Stimulated activated naive B cell treated with anti-CD40 and anti-IgM and Interleukin-4, amounts not matched to agents 10 μg/mL and 1 μg/mL and 100 μg/mL, for 72 hours (primary cell): Measurements from ENCODE around the gene MYO1E.

Experiments used
- ATAC-seq, 2 donors: fragments of 150-1000 bp; cut with Tn5 transposase; replicated peaks; 2 replicates each; pipeline ENCODE4 v1.10.0; 2021; ENCODE audit warnings: moderate library complexity in 1 of 2
- DNase-seq: peaks from one replicate; pipeline ENCODE4 v3.0.0; 2021
- H3K27ac Mint-ChIP-seq: one replicate; pipeline ENCODE4 v1.8.0; 2022; ENCODE audit warnings: mild to moderate bottlenecking, mixed read lengths
- H3K27me3 Mint-ChIP-seq, 2 donors: one replicate each; pipeline ENCODE4 v1.8.0; 2022; ENCODE audit warnings: mixed read lengths in 2 of 2
- H3K36me3 Mint-ChIP-seq, 2 donors: one replicate each; pipeline ENCODE4 v1.8.0; 2022; ENCODE audit warnings: mixed read lengths in 2 of 2, mild to moderate bottlenecking in 1 of 2
- H3K4me1 Mint-ChIP-seq, 2 donors: one replicate each; pipeline ENCODE4 v1.8.0; 2022; ENCODE audit warnings: mixed read lengths in 2 of 2, mild to moderate bottlenecking in 1 of 2
- H3K4me3 Mint-ChIP-seq, 2 donors: one replicate each; pipeline ENCODE4 v1.8.0; 2022; ENCODE audit warnings: mild to moderate bottlenecking in 2 of 2, mixed read lengths in 2 of 2, moderate library complexity in 1 of 2
- H3K9me3 Mint-ChIP-seq, 2 donors: one replicate each; pipeline ENCODE4 v1.8.0; 2022; ENCODE audit warnings: mixed read lengths in 2 of 2, mild to moderate bottlenecking in 1 of 2

MYO1E gene

GRCh38 chr15:59257140-59257539, 115.5 kb downstream of the MYO1E start:
- H3K4me3 Mint-ChIP-seq, result no peak overlapping the region
- DNase-seq (no peak), ATAC-seq (no peak)
- no peaks in the 10 kb centered on the region for H3K27me3 Mint-ChIP-seq
- H3K4me1 Mint-ChIP-seq, result peaks cover 27 to 56% of the 10 kb centered on the region in 2 donors
- peak overlapping the region; percentile 70 for H3K27ac Mint-ChIP-seq
- H3K36me3 Mint-ChIP-seq, result peaks cover 54 to 71% of the 10 kb centered on the region in 2 donors
- no peaks in the 10 kb centered on the region for H3K9me3 Mint-ChIP-seq

GRCh38 chr15:59256482-59256881, 116.2 kb downstream of the MYO1E start:
- ATAC-seq (no peak), DNase-seq (no peak)
- H3K4me1 Mint-ChIP-seq, result peaks cover 27 to 57% of the 10 kb centered on the region in 2 donors
- H3K4me3 Mint-ChIP-seq, result no peak overlapping the region
- H3K9me3 Mint-ChIP-seq, result no peaks in the 10 kb centered on the region
- H3K36me3 Mint-ChIP-seq, result peaks cover 53 to 65% of the 10 kb centered on the region in 2 donors
- peak overlapping the region; percentile 14 for H3K27ac Mint-ChIP-seq
- no peaks in the 10 kb centered on the region for H3K27me3 Mint-ChIP-seq

GRCh38 chr15:59255680-59256336, 116.9 kb downstream of the MYO1E start:
- H3K4me3 Mint-ChIP-seq, result peak overlapping the region in 1 of 2 donors; percentile 16
- H3K27me3 Mint-ChIP-seq, result no peaks in the 10 kb centered on the region
- H3K9me3 Mint-ChIP-seq, result no peaks in the 10 kb centered on the region
- DNase-seq, result no peak
- peak in 1 of 2 donors; percentile 14 for ATAC-seq
- H3K36me3 Mint-ChIP-seq, result peaks cover 52 to 60% of the 10 kb centered on the region in 2 donors
- no peak overlapping the region for H3K27ac Mint-ChIP-seq
- H3K4me1 Mint-ChIP-seq, result peaks cover 31 to 62% of the 10 kb centered on the region in 2 donors

- DNase-seq (no peak), ATAC-seq (no peak)
- Mint-ChIP-seq H3K4me1 (peaks cover 36 to 68% of the 10 kb centered on the region in 2 donors), H3K36me3 (peaks cover 44 to 53% of the 10 kb centered on the region in 2 donors), H3K27me3 (no peaks in the 10 kb centered on the region), H3K9me3 (no peaks in the 10 kb centered on the region), H3K4me3 (peak overlapping the region in 1 of 2 donors; percentile 19), H3K27ac (peak overlapping the region; percentile 73)
These were observed 120.5 kb downstream of the MYO1E start for GRCh38 chr15:59252137-59252536.

- Mint-ChIP-seq H3K4me1 (peaks cover 38 to 69% of the 10 kb centered on the region in 2 donors), H3K27me3 (no peaks in the 10 kb centered on the region), H3K9me3 (no peaks in the 10 kb centered on the region), H3K4me3 (peak overlapping the region; percentile 52 to 62), H3K36me3 (peaks cover 47 to 53% of the 10 kb centered on the region in 2 donors), H3K27ac (peak overlapping the region; percentile 92)
- DNase-seq (no peak), ATAC-seq (peak; percentile 56 to 73)
These were observed 121.4 kb downstream of the MYO1E start for GRCh38 chr15:59251001-59251845.

GRCh38 chr15:59250249-59250648, 122.4 kb downstream of the MYO1E start:
- Mint-ChIP-seq H3K4me1 (peaks cover 36 to 64% of the 10 kb centered on the region in 2 donors), H3K27ac (peak overlapping the region; percentile 93), H3K27me3 (no peaks in the 10 kb centered on the region), H3K9me3 (no peaks in the 10 kb centered on the region), H3K4me3 (peak overlapping the region; percentile 29 to 52), H3K36me3 (peaks cover 42 to 52% of the 10 kb centered on the region in 2 donors)
- no peak for DNase-seq
- ATAC-seq, result no peak

GRCh38 chr15:59249816-59250215, 122.9 kb downstream of the MYO1E start:
- no peaks in the 10 kb centered on the region for H3K27me3 Mint-ChIP-seq
- peak overlapping the region; percentile 25 to 29 for H3K4me3 Mint-ChIP-seq
- peak overlapping the region; percentile 93 for H3K27ac Mint-ChIP-seq
- H3K36me3 Mint-ChIP-seq, result peaks cover 42 to 54% of the 10 kb centered on the region in 2 donors
- DNase-seq, result no peak
- no peak for ATAC-seq
- H3K9me3 Mint-ChIP-seq, result no peaks in the 10 kb centered on the region
- peaks cover 39 to 66% of the 10 kb centered on the region in 2 donors for H3K4me1 Mint-ChIP-seq

GRCh38 chr15:59247364-59247763, 125.3 kb downstream of the MYO1E start:
- DNase-seq (peak; percentile 42), ATAC-seq (peak; percentile 36 to 45)
- H3K27me3 Mint-ChIP-seq, result no peaks in the 10 kb centered on the region
- peak overlapping the region; percentile 65 for H3K27ac Mint-ChIP-seq
- peak overlapping the region in 1 of 2 donors; percentile 22 for H3K4me3 Mint-ChIP-seq
- H3K9me3 Mint-ChIP-seq, result no peaks in the 10 kb centered on the region
- H3K36me3 Mint-ChIP-seq, result peaks cover 32 to 60% of the 10 kb centered on the region in 2 donors
- peaks cover 48 to 76% of the 10 kb centered on the region in 2 donors for H3K4me1 Mint-ChIP-seq

- peaks cover 41 to 70% of the 10 kb centered on the region in 2 donors for H3K36me3 Mint-ChIP-seq
- H3K27me3 Mint-ChIP-seq, result no peaks in the 10 kb centered on the region
- H3K27ac Mint-ChIP-seq, result no peak overlapping the region
- no peak overlapping the region for H3K4me3 Mint-ChIP-seq
- peaks cover 46 to 75% of the 10 kb centered on the region in 2 donors for H3K4me1 Mint-ChIP-seq
- no peak for DNase-seq
- ATAC-seq, result no peak
- H3K9me3 Mint-ChIP-seq, result no peaks in the 10 kb centered on the region
These were observed 127.1 kb downstream of the MYO1E start for GRCh38 chr15:59245559-59245958.

- H3K4me3 Mint-ChIP-seq, result peak overlapping the region in 1 of 2 donors; percentile 44
- H3K9me3 Mint-ChIP-seq, result no peaks in the 10 kb centered on the region
- DNase-seq (peak; percentile 35), ATAC-seq (peak; percentile 89 to 91)
- peaks cover 37 to 73% of the 10 kb centered on the region in 2 donors for H3K4me1 Mint-ChIP-seq
- peaks cover 39 to 72% of the 10 kb centered on the region in 2 donors for H3K36me3 Mint-ChIP-seq
- peak overlapping the region; percentile 88 for H3K27ac Mint-ChIP-seq
- no peaks in the 10 kb centered on the region for H3K27me3 Mint-ChIP-seq
These were observed 128.3 kb downstream of the MYO1E start for GRCh38 chr15:59244337-59244736.

- Mint-ChIP-seq H3K9me3 (no peaks in the 10 kb centered on the region), H3K27me3 (no peaks in the 10 kb centered on the region), H3K4me1 (peaks cover 37 to 66% of the 10 kb centered on the region in 2 donors), H3K27ac (peak overlapping the region; percentile 71), H3K4me3 (no peak overlapping the region), H3K36me3 (peaks cover 41 to 70% of the 10 kb centered on the region in 2 donors)
- no peak for DNase-seq
- ATAC-seq, result no peak
These were observed 129.0 kb downstream of the MYO1E start for GRCh38 chr15:59243622-59244021.

- Mint-ChIP-seq H3K4me3 (no peak overlapping the region), H3K9me3 (no peaks in the 10 kb centered on the region), H3K36me3 (peaks cover 40 to 71% of the 10 kb centered on the region in 2 donors), H3K27me3 (no peaks in the 10 kb centered on the region), H3K27ac (no peak overlapping the region), H3K4me1 (peaks cover 40 to 65% of the 10 kb centered on the region in 2 donors)
- ATAC-seq (no peak), DNase-seq (no peak)
These were observed 130.0 kb downstream of the MYO1E start for GRCh38 chr15:59242649-59243048.

GRCh38 chr15:59240036-59240435, 132.6 kb downstream of the MYO1E start:
- Mint-ChIP-seq H3K27me3 (no peaks in the 10 kb centered on the region), H3K36me3 (peaks cover 37 to 72% of the 10 kb centered on the region in 2 donors), H3K9me3 (peaks cover 3 to 6% of the 10 kb centered on the region in 2 donors), H3K27ac (peak overlapping the region; percentile 14), H3K4me1 (peaks cover 40 to 68% of the 10 kb centered on the region in 2 donors), H3K4me3 (no peak overlapping the region)
- DNase-seq (no peak), ATAC-seq (no peak)

- no peak for DNase-seq
- H3K4me3 Mint-ChIP-seq, result no peak overlapping the region
- H3K36me3 Mint-ChIP-seq, result peaks cover 49 to 68% of the 10 kb centered on the region in 2 donors
- peak overlapping the region; percentile 90 for H3K27ac Mint-ChIP-seq
- peaks cover 32 to 65% of the 10 kb centered on the region in 2 donors for H3K4me1 Mint-ChIP-seq
- peaks cover 4 to 7% of the 10 kb centered on the region in 2 donors for H3K9me3 Mint-ChIP-seq
- peak; percentile 20 to 24 for ATAC-seq
- no peaks in the 10 kb centered on the region for H3K27me3 Mint-ChIP-seq
These were observed 134.7 kb downstream of the MYO1E start for GRCh38 chr15:59237924-59238331.
